LoVo (cell line): Measurements from ENCODE around the gene TCF12.

ENCODE experiments used
- DNase-seq: peaks from one replicate; pipeline ENCODE4 v3.0.0-alpha.2; 2016; ENCODE audit warnings: low spot score

TCF12 gene

DNA sequence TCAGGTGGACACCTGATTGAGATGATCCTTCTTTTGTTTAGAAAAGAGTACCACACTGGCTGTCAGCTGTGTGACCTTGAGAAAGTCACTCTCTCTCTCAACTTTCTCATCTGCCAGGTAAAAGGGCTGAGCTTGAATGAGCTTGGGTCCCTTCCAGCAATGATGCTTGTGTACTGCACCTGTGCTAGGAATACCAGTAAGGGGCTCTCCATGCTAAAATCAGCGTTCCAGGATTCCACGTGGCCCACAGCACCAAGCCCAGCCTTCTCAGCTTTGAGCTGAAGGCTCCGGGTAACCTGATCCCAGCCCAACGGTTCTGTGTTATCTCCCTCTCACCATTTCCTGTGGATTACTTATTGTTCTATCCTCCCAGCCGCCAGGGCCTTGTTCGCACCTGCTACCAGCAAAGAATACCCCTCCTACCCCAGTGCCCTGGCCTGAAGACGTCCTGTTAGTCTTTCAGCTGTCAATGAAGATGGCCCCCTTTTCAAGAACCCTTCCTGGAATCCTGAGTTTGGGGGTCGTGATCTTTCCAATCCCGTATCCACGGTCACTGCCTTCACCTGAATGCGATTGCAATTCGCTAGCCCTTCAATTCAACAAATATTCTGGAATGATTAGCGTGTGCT lies 403.6 kb downstream of the TCF12 start:
- DNase-seq, result no peak

- DNase-seq, result no peak
Measured at GRCh38 chr15:57322602-57323250, 404.3 kb downstream of the TCF12 start.

GRCh38 chr15:57323299-57323805 lies 404.9 kb downstream of the TCF12 start:
- no peak for DNase-seq

DNA sequence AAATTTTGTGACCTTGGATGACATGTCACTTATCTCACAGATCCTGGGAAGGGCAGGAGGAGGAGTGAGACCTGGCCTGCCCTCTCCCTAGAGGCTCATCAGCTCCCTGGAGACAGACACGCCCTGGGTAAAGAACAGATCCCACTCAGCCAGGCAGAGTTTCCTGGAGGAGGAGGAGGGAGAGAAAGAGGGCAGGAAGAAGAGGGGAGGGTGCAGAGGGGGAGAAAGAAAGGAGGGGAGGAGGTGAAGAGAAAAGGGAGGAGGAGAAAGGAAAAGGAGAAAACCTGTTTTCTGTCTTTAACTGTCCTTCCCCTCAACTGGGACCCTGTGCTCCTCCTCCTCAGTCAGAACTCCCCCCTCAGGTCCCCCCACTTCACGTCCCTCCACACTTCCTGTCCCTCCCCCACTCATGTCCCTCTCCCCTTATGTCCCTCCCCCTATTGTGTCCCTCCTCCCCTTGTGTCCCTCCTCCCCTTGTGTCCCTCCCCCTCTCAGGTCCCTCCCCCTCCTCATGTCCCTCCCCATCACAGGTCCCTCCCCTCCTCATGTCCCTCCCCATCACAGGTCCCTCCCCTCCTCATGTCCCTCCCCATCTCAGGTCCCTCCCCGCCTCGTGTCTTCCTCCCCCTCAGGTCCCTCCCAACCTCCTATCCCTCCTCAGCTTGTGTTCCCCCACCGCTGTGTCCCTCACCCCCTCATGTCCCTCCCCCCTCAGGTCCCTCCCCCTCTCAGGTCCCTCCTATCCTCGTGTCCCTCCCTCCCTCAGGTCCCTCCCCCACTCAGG lies 405.6 kb downstream of the TCF12 start:
- peak; percentile 57 for DNase-seq

DNA sequence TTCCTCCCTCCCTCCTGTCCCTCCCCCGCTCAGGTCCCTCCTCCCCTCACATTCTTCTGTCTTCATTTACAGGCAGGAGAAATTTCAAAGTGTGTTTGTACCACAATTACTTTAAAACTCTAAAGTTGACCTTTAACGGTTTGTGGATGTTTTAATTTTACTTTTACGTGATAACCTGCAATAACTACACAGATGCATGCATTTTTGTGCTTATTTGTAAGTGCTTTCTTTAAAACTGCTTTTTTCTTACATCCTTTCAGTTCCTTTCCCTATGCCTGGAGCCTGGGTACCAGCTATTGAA lies 406.1 kb downstream of the TCF12 start:
- no peak for DNase-seq

GRCh38 chr15:57324944-57325679 lies 406.7 kb downstream of the TCF12 start:
- DNase-seq, result no peak

GRCh38 chr15:57326196-57326595 lies 407.8 kb downstream of the TCF12 start:
- no peak for DNase-seq

GRCh38 chr15:57327985-57328471 lies 409.6 kb downstream of the TCF12 start:
- no peak for DNase-seq

- no peak for DNase-seq
Measured at GRCh38 chr15:57328479-57328878, 410.0 kb downstream of the TCF12 start.

DNA sequence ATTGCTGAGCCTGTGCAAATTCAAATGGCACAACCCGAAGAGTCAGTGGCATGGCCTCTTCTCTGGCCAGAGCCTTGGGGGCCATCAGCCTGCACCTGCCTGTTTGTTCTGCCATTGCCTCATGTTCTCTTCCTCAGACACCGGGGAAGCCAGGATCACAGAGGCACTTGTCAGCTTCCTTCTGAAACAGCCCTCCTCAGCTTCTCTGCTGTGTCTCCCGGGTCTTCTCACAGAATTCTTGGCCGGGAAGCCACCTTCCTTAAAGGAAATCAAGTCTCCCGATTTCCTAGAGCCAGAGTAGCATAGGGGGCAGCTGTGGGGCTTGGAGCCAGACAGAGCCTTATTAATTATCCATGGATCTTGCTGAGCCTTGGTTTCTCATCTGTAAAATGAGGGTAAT lies 410.5 kb downstream of the TCF12 start:
- no peak for DNase-seq

- DNase-seq, result no peak
Measured at GRCh38 chr15:57329582-57330367, 411.3 kb downstream of the TCF12 start.

- no peak for DNase-seq
Measured at GRCh38 chr15:57330619-57331340, 412.3 kb downstream of the TCF12 start.

GRCh38 chr15:57332326-57332725 lies 413.9 kb downstream of the TCF12 start:
- no peak for DNase-seq

GRCh38 chr15:57333487-57333886 lies 415.0 kb downstream of the TCF12 start:
- DNase-seq, result no peak

DNA sequence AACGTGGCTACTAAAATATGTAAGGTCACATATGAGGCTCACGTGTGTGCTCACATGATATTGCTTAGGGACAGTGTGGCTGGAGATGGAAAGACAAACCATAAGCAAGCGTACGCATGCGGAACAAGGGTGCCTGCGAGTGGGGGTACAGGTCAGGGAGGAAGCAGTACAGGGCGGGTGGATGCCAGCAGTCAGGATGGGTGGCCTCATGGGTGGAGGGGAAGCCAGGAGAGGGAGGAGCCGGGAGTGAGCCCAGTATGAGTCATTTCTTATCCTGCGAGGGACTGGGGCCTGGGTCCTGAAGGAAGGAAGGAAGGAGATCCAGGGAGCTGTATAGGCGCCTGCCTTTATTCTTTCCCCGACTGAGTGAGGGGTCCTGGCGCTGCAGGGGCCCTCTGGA lies 415.8 kb downstream of the TCF12 start:
- DNase-seq, result no peak

GRCh38 chr15:57335293-57335715 lies 416.9 kb downstream of the TCF12 start:
- DNase-seq, result no peak

DNA sequence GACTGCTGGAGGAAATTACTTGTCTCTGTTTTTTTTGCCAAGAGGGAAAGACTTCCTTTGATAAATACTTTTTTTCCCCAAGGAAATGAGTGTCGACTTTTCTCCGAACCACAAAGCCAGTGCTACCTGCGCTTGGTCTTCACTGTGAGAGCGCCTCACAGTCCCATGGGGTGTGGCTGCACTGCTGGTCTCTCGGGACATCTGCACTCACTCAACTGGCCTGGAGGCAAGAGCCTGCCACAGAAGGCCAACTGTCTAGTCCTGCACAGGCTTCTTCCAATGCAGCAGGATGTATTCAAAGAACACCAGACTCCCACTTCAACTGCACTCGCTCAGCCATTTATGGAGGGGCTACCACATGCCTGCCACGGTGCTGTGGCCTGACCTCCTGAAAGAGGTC lies 417.3 kb downstream of the TCF12 start:
- no peak for DNase-seq

DNA sequence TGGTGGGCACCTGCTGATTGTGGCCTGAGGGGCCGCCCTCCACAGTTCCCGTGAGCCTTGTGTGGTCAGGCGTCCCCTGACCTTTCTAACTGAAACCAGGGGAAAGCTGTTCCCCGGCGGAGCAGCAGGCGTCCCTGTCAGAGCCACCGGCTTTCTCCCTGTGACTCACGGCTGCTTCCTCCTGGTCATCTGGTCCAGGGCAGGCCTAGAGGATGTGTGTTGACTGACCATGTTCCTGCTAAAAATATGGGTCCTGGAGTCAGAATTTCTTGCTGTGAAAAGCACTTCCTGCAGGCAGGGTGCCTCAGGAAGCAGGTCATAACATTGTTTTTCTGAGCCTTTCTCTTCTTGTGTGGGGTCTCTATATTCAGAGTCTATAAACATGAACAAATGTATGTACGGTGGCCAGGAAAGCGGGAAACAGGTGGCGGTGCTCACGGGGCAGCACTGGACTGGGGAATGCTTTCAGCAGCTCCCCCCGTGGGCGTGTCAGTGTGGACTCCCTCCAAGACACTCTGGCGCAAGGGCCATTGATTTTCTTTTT lies 419.5 kb downstream of the TCF12 start:
- DNase-seq, result no peak

DNA sequence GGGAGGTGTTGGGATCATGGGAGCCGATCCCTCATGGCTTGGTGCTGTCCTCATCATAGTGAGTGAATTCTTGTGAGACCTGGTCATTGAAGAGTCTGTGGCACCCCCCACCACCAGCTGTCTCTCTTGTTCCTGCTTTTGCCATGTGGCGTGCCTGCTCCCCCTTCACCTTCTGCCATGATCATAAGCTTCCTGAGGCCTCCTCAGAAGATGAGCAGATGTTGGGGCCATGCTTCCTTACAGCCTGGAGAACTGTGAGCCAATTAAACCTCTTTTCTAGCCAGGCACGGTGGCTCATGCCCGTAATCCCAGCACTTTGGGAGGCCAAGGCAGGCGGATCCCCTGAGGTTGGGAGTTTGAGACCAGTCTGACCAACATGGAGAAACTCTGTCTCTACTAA lies 420.9 kb downstream of the TCF12 start:
- no peak for DNase-seq
